Myocyte (in vitro differentiated cells): Measurements from ENCODE around the gene AK4. TPM values are rescaled to one million over a fixed set of nuclear protein-coding genes. Genes with fewer than 3 reads are reported as not detected.
A peak's percentile ranks its signal among the peaks of the same experiment; 100 is the strongest.
"Not testable (repeated sequence)": the region's sequence is repeated elsewhere in the genome, so short reads cannot be mapped to it uniquely, and the experiment has no call there.

Source experiments
- DNase-seq: peaks from one replicate; pipeline ENCODE4 v3.0.0-alpha.2; 2012; ENCODE audit warnings: low read depth
- polyA plus RNA-seq: library from polyadenylated mRNA; unstranded; fragments of >200 nt; gene quantifications from one replicate; pipeline ENCODE4 v1.2.1, GENCODE V29; 2012; ENCODE audit warnings: missing spikeins
- total RNA-seq: library from RNA; depleted of rRNA; stranded (reverse); fragments of >200 nt; gene quantifications from 2 replicates; pipeline ENCODE4 v1.2.3, GENCODE V29; 2014

The AK4 gene
- 12.5 and 15.1 TPM in 2 replicates for total RNA-seq
- 38.3 TPM for polyA plus RNA-seq

GRCh38 chr1:65148178-65148547 lies at the start of gene AK4:
Gene AK4 (plus strand): TSS chr1:65148203. CDS start chr1:65148408, 205 bp downstream.
- not testable (repeated sequence) for DNase-seq

GRCh38 chr1:65103807-65104206 lies 44.2 kb upstream of the AK4 start:
- DNase-seq, result peak; percentile 55

- no peak for DNase-seq
Observed at GRCh38 chr1:65104854-65105534, 43.0 kb upstream of the AK4 start.

DNA sequence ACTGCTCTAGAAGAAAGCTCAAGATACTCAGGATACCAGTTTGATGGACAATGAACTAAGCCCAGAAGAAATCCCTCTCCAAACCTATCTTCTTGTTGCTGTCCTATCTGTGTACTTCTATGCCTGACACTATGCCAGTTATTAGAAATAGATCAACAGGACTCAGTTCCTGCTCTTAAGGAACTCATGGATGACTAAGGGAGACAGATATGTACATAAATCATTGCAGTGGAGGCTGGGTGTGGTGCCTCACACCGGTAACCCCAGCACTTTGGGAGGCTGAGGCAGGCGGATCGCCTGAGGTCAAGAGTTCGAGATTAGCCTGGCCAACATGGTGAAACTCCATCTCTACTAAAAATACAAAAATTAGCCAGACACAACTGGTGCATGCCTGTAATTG lies 42.4 kb upstream of the AK4 start:
- no peak for DNase-seq

GRCh38 chr1:65108025-65108642 lies 39.9 kb upstream of the AK4 start:
- no peak for DNase-seq

DNA sequence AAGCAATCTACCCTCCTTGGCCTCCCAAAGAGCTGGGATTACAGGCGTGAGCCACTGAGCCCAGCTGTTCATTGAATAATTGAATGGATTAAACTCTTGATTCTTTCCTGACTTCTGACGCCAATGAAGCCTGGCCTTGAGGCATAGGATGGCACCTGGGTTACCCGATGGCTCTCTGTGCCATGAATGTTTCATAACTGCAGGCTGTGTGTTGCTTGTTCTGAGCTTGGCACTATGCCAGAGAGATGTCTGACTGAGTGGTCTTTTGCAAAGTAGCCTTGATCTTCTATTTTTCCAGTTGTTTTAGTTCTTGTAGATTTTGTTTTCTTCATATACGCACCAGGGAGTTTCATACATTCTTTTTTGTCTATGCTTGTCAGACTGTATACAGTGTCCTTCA lies 38.5 kb upstream of the AK4 start:
- DNase-seq, result no peak

- no peak for DNase-seq
Observed at GRCh38 chr1:65112811-65113210, 35.2 kb upstream of the AK4 start.

DNA sequence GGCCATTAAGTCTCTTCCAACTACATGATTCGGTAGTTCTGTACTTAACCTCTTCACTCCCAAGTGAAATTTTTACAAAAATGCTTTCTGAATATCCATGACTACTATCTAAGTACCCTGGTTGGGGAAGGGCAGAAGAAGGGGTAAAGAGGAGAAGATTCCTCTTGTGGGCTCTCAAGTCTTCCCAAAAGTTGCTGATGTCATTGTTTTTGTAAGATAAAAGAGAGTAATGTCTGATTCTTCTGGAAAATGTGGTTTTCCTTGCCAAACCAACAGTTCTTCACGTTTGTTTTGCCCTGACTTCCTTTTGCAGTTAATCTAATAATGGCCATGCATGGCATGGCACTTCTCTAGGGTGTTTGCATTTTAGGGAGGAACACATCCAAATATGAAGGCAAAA lies 34.7 kb upstream of the AK4 start:
- DNase-seq, result no peak

GRCh38 chr1:65114322-65114721 lies 33.7 kb upstream of the AK4 start:
- peak; percentile 18 for DNase-seq

- no peak for DNase-seq
Observed at GRCh38 chr1:65119951-65120350, 28.1 kb upstream of the AK4 start.

DNA sequence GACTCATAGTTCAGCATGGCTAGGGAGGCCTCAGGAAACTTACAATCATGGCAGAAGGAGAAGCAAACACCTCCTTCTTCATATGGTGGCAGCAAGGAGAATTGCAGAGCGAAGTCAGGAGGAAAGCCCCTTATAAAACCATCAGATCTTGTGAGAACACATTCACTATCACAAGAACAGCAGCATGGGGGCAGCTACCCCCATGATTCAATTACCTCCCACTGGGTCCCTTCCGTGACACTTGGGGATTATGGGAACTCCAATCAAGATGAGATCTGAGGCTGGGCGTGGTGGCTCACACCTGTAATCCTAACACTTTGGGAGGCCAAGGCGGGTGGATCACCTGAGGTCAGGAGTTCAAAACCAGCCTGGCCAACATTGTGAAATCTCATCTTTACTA lies 18.9 kb upstream of the AK4 start:
- not testable (repeated sequence) for DNase-seq

GRCh38 chr1:65138524-65138923 lies 9.5 kb upstream of the AK4 start:
- no peak for DNase-seq

- DNase-seq, result not testable (repeated sequence)
Observed at GRCh38 chr1:65139793-65140192, 8.2 kb upstream of the AK4 start.

DNA sequence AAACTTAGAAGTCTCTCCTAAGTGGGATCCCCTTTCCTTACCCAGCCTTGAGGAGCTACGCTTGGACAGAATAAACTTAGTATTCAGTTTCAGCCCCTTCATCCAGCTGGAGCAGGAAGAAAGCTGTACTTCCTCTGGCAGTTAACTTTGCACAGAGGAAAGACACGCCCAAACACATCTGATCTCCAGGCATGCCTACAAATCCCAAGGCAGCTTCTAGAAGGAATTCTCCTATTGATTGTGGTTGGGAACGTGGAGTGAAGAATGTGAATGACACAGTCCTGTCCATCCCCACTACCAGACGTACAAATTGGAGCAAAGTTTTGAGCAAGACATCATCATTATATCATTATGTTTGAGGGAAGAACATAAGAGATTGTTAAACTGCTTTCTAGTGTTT lies 6.6 kb upstream of the AK4 start:
- peak; percentile 40 for DNase-seq

- DNase-seq, result no peak
Observed at GRCh38 chr1:65141918-65142317, 6.1 kb upstream of the AK4 start.

DNA sequence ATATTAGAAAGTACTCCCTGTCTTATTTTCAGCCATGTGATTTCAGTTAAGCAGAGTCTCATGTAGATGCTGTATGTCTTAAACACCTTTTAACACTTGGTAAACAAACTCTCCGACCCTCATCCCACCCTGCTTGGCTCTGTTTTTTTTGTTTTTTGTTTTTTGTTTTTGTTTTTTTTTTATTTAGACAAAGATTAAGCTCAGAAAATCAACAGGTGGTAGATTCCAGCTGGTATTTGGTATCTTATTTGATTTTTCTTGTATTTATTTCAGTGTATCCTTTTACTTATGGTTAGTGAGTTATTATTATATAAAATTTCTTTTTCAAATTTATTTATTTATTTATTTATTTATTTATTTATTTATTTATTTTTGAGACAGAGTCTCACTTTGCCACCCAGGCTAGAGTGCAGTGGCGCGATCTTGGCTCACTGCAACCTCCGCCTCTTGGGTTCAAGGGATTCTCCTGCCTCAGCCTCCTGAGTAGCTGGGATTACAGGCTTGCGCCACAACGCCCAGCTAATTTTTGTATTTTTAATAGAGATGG lies 4.8 kb upstream of the AK4 start:
- DNase-seq, result not testable (repeated sequence)

DNA sequence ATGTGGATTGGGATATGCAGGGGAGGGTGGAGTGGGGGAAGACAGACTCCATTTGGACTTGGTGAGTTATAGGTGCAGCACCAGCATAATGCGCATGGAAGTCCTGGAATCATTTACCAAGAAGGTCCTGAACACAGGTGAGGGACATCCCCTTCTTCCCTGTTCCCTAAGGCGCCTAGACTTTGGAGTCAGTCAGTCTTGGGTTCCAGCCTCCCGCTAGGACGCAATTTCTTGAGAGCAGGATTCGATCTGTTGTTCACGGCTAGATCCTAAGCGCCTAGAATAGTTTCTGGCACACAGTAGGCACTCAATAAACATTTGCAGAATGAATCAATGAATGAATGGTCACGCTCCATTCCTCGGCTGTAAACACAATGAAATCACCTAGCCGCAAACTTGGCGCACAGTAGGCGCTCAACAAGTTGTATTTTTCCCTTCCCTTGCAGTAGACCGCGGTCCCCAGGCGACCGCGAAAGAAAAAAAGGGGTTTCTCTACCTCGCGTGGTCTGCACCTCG lies 1.0 kb upstream of the AK4 start:
- DNase-seq, result no peak

DNA sequence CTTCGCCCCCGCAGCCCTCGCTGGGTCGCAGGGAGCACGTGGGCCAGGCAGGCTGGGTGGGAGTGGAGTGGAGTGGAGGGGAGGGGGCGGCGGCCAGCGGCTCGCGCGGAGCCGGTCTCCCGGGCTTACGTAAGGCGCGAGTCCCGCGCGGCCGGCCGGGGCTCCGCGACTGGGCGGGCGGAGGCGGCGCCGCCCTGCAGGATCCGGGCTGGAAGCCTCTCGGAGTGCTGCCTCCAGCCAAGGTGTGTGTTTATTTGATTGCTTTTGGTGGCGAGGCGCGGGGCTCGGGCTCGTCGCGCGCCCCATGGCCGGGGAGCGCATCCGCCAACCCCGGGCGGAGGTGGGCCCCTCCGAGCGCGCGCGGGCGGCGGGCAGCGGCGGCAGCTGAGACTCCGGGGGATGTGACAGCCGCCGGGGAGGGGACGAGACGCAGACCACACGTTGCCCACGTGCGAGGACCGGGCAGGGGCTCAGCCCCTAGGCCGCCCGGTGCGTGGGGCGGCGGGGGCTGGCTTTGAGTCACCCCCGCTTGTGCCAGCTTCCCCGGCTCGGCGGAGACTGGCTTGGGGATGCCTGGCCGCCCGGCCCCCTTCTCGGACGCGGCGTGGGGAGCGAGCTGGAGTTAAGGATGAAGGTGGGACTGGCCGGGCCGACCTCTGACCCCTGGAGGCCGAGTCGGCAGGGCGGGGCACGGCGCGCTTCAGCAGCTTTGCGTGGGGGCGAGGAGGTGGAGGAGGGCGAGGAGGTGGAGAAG lies 402 bp upstream of the AK4 start:
- DNase-seq, result peak; percentile 42

DNA sequence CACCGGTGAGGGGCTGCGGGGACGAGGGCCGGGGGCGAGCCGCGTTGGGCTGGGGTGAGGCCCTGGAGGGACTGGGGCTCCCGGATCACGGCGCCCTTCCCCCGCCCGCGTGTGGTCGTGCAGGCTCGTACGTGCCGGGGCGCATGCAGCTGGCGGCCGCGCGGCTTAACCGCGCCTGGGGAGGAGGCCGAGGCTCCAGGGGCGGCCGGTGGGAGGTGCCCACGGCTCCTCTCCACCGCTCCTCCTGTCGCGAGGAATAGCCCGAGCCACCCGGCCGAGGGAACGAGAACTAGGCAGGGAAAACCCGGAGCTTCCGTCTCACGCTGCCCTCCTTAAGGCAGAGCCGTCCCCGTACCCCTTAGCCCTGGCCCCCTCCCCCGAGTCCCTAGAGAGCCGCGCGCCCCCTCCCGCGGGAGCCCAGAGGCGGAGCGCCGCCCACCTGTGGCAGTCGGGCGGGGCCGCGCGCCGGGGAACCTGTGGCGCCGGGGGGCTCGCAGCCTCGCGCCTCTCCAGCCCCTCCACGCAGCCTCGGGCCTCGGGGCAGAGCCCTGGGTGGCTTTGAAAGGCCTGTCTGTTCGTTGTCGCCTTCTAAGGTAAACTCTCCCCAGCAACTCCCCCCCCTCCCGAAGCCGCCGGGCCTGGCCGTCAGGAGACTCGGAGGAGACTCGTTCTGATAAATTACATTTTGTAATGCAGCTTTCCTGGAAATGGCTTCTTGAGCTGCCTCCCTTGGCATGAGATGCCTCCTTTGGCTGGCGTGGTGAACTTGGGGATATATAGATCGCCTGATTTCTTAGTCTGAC lies 746 bp downstream of the AK4 start:
- peak; percentile 69 for DNase-seq

DNA sequence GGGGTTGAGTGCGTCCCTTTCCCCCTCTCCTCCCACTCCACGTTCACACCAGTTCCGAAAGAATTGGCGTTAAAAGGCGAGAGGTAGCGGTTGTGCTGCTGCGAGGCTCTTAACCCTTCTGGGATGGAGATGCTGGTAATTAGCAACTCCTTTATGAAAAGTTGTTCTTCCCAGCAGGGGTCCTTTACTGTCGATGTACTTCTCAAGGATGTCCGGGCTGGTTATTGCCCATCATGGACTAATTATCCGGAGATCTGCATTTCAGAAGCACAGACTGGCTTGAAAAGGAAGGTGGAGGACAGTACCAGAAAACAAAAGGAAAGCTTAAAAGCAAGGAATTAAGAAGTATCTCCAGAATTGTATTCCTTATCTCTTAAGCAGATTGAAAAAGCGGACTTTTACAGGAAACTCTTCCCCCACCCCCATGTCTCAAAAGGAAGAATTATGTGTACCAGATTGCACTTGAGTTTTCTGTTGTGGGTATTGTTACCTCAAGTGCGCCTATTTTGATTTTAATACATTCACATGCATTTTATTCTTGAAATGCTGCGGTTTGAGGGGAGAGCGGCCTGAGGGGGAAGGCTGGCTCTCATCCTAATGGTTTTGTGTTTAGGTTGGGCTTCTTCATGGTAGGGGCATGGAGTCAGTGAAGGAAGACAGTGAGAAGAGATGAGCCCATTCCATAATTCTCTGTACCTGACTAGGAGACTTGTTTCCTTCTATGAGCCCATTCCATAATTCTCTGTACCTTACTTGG lies 1.5 kb downstream of the AK4 start:
- no peak for DNase-seq
